Activated CD8-positive, alpha-beta memory T cell treated with anti-CD3 and anti-CD28 coated beads for 48 hours (primary cell): ENCODE measurements around the gene TYK2.
"Not testable (repeated sequence)": the region's sequence is repeated elsewhere in the genome, so short reads cannot be mapped to it uniquely, and the experiment has no call there.

Experiments used
- DNase-seq, 3 experiments: peaks; one replicate each; pipeline ENCODE4 v3.0.0-alpha.2; 2020; ENCODE audit warnings: low read depth in 2 of 3, low spot score in 2 of 3

Gene TYK2

DNA sequence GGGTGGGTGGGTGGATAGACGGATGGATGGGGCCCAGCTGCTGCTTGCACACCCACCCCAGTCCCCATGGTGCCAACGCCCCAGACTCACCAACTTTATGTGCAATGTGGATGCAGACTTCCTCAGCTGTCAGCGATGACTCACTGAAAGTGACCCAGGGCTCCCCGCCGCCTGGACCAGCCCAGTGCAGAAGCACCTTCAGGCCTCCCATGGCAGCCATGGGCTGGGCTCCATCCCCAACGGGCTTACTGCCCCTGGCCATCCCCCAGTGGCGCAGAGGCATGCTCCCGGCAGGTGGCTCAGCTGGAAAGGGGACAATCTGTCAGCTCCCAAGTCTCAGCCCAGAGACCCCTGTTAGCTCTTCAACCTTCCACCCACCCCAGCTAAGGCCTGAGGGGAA lies 2.2 kb downstream of the TYK2 start:
- DNase-seq = no peak

DNA sequence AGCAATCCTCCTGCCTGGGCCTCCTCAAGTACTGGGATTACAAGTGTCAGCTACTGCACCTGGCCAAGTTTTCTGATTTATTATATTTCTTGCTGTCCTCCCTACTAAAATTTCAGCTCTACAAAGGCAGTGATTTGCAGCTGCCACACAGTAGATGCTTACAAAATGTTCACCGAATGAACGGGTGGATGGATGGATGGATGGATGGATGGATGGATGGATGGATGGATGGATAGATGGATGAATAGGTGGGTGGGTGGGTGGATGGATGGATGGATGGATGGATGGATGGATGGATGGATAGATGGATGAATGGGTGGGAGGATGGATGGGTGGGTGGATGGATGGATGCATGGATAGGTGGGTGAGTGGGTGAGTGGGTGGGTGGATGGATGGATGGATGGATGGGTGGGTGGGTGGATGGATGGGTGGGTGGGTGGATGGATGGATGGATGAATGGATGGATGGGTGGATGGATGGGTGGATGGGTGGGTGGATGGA lies 3.2 kb downstream of the TYK2 start:
- not testable (repeated sequence) for DNase-seq

DNA sequence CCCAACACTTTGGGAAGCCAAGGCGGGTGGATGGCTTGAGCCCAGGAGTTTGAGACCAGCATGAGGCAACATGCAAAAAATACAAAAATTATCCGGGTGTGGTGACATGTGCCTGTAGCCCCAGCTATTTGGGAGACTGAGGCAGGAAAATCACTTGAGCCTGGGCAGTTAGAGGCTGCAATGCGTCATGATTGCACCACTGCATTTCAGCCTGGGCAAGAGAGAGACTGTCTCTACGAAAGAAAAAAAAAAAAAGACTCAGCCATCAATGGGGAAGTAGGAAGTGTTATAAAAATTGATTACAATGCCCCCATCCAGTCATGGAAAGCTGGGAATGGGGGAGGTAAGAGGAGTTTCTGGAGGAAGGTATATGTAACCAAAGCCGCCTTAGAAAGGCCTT lies 5.4 kb downstream of the TYK2 start:
- no peak for DNase-seq

DNA sequence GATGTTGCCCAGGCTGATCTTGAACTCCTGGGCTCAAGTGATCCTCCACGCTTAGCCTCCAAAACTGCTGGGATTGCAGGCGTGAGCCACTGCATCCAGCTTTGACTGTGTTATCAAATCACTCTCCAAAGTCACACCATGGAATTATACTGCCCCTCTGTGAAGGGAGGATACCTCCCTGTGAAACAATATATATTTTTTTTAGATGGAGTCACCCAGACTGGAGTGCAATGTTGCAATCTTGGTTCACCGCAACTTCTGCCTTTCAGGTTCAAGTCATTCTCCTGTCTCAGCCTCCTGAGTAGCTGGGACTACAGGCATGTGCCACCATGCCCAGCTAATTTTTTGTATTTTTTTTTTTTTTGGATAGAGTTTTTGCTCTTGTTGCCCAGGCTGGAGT lies 7.7 kb downstream of the TYK2 start:
- DNase-seq = no peak

DNA sequence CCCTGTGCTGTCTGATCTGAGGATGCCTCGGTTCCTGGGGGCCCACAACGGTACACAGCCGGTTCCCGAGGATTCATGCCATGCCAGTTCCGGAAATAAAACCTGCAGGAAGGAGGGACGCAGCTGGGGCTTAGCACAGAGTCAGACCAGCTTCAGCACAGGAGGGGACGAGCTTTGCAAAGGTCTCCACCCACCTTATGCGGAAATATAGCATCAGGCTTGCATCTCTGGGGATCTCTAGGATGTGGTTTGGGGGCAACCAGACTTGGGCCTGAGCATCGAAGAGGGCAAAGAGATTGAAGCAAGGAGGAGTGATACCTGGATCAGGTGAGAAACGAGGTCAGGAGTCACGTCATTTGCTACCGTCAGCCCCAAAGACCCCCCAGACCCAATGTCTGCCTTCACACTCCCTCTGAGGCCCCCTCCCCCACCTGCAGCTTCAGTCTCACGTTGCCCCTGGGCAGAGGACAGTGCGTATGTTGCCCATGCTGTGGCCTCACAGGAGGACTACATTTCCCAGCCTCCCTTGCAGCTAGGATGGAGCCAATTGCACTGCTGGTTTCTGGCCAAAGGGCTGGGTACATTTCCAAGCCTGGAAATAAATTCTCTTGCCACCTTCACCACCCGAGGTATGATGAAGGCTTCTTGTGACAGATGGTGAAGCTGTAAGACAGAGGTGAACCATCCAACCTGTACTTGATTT lies 12.1 kb downstream of the TYK2 start:
- DNase-seq = no peak

DNA sequence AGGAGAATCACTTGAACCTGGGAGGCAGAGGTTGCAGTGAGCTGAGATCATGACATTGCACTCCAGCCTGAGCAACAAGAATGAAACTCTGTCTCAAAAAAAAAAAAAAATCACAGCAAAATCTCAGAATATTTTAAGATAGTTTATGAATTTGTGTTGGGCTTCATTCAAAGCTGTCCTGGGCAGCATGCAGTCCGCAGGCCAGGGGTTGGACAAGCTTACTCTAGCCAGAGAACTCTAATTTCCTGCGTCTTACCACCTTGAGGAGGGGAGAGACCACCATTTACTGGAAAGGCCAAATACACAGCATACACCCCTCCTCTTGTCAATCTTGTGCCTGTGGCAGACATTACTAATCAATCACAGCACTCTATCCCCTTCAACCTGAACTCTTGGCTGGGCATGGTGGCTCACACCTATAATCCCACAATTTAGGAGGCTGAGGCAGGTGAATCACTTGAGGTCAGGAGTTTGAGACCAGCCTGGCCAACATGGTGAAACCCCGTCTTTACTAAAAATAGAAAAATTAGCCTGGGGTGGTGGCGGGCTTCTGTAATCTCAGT lies 13.3 kb downstream of the TYK2 start:
- not testable (repeated sequence) for DNase-seq

DNA sequence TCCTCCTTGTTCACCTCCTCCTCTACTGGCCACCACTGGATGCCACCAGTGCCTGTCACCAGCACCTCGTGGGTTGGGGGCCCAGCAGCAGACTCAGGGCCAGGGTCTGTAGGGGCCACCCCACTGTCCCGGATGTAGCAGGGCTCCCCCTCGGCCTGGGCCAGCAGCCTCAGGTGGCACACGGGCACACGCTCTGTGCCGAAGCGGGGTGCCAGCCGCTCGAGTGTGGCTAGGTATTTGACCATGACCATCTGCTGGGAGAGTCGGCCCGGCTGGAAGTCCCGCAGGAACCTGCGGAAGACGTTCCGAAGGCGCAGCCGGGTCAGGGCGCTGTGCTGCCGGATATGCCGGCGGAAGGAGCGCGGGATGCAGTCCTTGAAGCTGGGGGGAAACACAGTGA lies 14.9 kb downstream of the TYK2 start:
- no peak for DNase-seq

DNA sequence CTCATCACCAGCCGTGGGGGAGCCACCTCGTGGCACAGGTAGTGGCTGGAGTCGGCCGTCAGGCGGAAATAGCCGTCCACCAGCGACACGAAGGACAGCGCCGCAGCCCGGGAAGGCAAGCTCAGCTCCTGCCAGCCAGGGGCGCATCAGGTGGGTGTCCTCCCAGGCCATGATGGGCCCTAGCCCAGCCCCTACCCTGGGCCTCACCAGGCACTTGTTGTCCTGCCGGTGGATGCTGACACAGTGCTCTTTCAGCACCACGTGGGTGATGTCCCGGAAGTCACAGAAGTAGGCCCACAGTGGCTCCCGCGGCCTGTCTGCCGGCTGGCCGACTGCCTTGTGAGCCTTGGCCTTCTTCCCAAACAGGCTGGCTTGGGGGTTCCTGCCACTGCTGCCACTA lies 15.7 kb downstream of the TYK2 start:
- no peak for DNase-seq

DNA sequence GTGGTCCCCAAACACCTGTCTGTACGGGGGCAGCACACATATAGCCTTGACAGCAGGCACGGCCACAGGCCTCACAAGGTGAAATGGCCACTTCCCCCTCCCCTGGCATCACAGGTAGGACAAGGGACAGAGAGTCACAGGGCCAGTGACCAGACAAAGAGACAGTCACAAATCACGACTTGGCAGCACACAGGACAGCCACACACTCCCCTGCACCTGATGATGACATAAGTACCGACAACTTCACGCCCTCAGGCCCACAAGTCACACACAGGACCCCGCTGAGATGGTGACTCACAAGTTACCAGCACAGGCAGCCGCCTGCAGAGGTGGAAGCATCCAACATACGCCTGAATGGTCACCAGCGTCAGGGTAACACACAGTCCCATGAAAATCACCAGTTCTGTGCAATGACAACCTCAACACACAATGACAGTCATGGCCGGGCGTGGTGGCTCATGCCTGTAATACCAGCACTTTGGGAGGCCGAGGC lies 16.5 kb downstream of the TYK2 start:
- DNase-seq = no peak

DNA sequence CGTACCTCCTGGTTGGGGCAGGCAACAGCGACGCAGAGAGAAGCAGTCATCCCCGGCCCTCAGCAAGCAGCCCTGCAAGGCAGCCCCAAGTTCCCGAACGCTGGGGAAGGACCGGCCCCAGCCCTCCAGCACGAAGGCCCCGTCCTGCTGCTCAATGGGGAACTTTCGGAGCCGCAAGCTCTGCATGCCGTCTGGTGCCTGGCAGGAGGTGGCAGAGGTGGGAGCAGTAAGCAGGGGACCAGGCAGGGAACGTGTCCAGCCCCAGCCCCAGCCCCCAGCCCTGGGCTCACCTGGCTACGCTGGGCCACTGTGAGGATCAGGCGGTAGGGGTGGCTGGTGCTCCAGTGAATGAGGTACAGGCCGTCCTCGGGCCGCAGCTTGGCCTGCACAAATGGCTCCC lies 18.1 kb downstream of the TYK2 start:
- DNase-seq = no peak

DNA sequence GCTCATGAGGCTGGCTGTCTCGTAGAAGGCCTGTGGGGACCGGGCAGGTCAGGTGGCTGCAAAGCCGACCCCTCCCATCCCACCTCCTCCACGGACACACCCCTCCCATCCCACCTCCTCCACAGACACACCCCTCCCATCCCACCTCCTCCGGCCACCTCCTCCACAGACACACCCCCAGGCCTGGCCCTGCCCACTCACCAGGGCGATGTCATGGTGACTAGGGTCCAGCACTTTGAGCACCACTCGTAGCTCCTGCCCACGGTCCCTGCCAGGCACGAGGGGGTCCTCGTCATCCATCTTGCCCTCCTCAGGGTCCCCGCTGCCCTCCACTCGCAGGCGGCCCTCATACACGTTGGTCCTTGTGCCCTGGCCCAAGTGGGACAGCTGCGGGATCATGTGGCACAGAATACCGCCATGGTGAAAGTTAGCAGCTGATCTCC lies 18.8 kb downstream of the TYK2 start:
- no peak for DNase-seq

DNA sequence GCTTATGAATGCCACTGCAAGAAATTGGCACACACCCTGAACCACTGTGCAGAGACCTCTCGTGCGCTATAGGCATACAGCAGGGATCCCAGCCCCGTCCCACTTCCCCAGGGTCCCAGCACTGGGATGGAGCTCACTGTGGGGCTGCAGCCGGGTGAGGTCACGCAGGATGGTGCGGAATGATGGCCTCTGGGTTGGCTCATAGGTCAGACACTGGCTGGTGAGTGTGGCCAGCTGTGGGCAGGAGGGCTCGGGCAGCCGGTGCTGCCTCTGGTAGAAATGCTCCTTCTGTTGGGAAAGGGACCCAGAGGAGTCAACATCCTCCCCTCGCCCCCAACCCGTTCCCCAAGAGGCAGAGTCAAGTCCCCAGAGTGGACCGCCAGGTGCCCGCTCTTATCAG lies 23.9 kb downstream of the TYK2 start:
- no peak for DNase-seq

DNA sequence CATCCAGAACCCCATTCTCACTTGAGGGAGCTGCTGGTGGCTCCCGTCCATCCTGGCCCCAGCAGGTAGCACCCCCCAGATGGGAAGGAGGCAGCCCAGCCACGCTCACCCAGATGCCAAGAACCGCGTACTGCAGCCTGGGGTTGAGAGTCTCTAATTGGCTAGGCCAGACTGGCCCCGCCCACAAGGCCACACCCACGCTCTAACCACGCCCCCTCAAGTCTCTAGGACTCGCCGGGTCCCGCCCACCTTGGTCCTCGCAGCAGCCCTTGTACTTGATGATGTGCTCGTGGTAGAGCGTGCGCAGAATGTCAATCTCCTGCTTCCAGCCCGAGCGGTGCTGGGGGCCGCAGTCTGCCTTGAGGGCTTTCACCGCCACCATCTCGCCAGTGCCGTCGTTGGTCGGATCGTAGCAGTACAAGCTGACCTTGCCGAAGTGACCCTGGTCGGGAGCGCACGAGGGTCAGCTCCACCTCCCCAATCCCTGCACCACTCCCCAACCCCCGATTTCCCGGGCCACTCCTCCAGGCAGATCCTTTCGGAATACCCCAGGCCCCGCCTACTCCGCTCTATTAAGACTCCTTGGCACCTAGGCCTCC lies 26.5 kb downstream of the TYK2 start:
- peak in 1 of 3 experiments; percentile 29 for DNase-seq

DNA sequence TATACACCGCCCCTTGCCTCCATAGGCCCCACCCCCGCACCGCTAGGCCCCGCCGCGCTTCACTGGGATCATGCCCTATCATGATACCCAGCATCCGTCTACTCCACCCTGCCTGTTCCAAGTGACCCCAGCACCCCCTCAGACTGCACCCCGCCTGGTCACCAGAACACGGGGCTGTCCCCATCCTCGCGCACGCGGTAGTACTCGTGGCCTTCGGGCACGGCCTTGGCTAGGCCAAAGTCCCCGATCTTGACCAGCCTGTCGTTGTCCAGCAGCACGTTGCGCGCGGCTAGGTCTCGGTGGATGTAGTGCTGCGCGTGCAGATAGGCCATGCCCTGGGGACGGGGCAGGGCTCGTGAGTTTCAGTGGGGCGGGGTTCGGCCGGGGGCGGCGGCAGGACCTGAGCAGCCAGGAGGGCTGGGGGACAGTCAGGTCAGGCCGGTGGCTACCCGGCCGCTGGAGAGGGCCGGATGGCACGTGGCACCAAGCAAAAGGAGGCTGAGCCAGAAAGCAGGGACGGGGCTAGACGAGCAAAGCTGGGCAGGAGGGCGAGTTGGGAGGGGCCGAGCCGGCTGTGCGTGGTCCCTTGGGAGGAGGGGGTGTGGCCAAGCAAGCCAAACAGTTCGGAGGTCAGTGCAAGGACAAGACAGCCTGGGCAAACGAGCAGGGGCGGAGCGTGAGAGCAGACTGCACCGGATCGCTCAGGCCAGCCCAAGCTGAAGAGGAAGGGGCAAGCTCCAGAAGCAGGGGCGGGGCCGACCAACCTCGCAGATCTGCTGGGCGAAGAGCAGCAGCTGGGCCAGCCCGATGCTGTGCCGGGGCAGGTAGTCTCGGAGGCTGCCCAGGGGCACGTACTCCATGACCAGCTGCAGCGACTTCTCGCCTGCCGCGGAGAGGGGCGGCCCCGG lies 27.4 kb downstream of the TYK2 start:
- no peak for DNase-seq

DNA sequence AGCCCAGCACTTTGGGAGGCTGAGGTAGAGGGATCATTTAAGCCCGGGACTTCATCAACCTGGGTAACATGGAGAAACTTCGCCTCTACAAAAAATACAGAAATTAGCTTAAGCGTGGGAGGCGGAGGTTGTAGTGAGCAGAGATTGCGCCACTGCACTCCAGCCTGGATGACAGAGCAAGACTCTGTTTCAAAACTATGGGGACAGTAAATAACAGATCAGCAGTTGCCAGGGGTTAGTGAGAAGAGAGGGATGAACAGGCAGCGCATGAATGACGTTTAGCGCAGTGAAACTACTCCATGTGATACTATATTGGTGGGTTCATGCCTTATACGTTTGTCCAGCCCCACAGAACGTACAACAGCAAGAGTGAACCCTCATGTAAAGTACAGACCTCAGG lies 33.9 kb downstream of the TYK2 start:
- DNase-seq = no peak

DNA sequence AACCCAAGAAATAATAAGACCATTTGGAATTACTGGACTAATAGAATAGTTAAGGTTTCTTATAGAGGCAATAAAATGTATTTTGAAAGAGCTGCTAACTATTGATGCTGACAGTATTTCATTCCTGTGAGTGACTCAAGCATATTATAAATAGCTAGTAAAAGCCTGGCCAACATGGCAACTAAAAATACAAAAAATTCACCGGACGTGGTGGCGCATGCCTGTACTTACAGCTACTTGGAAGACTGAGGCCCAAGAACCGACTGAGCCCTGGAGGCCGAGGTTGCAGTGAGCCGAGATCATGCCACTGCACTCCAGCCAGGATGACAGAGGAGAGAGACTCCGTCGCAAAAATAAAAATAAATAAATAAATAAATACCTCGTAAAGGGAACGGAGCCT lies 35.6 kb downstream of the TYK2 start:
- DNase-seq = no peak

DNA sequence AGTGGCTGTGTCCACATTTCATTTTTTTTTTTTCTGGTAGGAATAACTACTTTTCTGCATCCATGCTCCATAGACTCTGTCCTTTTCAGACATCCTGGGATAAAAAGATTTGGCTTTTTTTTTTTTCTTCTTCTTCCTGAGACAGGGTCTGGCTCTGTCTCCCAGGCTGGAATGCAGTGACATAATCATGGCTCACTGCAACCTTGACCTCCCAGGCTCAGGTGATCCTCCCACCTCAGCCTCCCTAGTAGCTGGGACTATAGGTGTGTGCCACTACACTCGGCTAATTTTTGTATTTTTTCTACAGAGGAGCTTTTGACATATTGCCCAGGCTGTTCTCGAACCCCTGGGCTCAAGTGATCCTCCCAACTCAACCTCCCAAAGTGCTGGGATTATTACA lies 36.9 kb downstream of the TYK2 start:
- no peak for DNase-seq

DNA sequence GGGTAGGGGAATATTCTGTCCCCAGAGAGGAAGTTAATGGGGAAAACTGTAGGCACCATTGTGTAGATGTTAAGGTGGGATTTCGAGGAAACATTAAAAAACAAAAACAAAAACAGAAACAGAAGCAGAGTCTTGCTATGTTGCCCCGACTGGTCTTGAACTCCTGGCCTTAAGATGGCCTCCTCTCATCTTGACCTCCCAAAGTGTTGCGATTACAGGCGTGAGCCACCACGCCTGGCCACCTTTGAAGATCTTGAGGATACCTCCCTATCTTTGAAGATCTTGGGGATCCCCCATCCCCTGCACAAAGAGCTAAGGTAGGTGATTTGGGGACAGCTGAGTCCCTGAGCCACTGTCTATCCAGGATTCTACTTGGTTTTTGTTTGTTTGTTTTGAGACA lies 40.4 kb downstream of the TYK2 start:
- DNase-seq = no peak

DNA sequence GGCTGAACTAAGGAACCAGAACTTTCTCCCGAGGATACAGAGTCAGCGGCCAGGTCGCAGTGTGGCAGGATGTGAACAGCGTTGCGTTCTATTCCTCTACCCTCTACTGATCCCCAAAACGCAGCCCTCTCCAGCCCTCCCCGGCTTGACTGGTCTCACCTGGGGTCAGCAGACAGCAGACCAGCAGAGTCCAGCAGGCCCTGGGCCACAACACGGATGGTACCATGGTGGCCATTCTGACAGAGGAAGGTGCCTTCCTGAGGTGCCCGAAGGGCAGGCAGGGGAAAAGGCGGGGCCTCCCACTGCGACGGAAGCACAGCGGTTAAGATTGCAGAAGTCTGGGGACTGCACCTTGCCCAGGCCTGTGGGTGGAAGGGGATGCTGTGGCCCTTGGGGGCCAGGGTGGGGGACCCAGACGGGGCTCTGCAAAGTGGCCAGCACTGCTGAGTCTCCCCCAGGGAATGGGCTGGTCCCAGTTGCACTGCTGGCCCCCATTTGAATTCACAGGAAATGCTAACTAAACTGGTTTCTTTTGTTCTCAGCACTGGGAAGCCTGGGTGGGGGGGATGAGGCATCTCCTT lies 40.9 kb downstream of the TYK2 start, which contains the start of gene ICAM3:
Gene ICAM3 (minus strand): TSS at position 245 of the 581 bp plus-strand sequence. CDS start 10 bp downstream, at position 235.
- peak; percentile 48 to 50 (median 50) for DNase-seq

DNA sequence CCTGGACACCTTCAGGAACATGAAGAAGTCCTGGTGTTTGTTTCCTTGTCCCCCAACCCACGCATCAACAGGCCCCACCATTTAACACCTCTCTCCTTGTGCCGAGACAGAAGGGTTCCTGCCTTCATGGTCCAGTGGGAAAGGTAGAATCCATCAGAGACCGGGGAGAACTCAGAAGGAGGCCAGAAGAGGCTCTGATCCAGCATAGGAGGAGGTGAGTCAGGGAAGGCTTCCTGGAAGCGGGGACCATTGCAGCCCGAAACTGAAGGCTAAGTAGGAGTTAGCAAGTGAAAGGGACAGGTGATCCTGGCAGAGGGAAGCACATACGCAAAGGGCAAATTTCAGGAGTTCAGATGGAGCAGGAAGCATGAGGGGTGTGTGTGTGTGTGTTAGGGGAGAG lies 41.4 kb downstream of the TYK2 start:
- no peak for DNase-seq

DNA sequence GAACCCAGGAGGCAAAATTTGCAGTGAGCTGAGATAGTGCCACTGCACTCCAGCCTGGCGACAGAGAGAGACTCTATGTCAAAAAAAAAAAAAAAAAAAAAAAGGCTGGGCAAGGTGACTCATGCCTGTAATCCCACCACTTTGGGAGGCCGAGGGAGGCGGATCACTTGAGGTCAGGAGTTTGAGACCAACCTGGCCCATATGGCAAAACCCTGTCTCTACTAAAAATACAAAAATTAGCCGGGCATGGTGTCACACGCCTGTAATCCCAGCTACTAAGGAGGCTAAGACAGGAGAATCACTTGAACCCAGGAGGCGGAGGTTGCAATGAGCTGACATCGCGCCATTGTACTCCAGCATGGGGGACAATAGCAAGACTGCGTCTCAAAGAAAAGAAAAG lies 43.6 kb downstream of the TYK2 start:
- DNase-seq = not testable (repeated sequence)
